LHCN-M2 (cell line): ENCODE data around the gene AIMP1. TPM values are rescaled to one million over a fixed set of nuclear protein-coding genes. Genes with fewer than 3 reads are reported as not detected.
"Not testable (repeated sequence)": the region's sequence is repeated elsewhere in the genome, so short reads cannot be mapped to it uniquely, and the experiment has no call there.

Experiments used
- DNase-seq: peaks from one replicate; pipeline ENCODE4 v3.0.0-alpha.2; 2012; ENCODE audit warnings: low read depth
- total RNA-seq: library from RNA; depleted of rRNA; stranded (reverse); fragments of >200 nt; gene quantifications from 2 replicates; pipeline ENCODE4 v1.2.3, GENCODE V29; 2014

AIMP1 gene
- total RNA-seq, 1 experiment from 2014 or later, result 32.0 TPM

DNA sequence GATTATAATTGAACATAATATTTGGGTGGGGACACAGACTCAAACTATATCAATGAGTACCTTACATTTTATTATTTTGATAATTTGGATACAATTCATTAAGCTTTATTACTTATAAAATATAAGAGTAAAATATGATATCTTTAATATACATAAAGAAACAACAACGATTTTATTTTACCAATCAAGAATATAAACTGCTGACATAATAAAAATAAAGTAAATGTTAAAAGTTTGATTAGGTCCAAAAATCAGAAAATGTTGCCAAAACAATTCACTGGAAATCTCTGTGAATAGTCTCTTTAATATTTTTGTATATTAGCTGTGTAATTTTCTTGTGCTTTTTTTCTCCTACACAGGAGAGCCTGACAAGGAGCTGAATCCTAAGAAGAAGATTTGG is 30.8 kb downstream of the AIMP1 start:
- DNase-seq, result no peak

DNA sequence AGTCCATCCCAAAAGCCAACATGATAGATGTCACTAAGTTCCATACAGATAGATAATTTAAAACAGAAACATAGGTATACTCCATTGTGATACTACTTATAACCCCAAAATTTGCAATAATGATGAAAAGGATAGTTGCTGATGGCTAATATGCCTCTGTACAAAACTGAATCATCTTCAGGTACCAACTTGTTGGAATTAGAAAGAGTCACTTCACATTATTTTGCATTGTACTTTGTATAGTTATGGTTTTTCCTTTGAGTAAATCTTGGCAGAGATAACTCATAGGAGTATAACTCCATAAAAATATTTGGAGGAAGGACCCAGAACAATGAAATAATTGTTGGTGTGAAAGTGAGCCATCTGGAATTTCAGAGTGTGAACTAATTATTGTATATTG is 34.7 kb downstream of the AIMP1 start:
- DNase-seq, result no peak

DNA sequence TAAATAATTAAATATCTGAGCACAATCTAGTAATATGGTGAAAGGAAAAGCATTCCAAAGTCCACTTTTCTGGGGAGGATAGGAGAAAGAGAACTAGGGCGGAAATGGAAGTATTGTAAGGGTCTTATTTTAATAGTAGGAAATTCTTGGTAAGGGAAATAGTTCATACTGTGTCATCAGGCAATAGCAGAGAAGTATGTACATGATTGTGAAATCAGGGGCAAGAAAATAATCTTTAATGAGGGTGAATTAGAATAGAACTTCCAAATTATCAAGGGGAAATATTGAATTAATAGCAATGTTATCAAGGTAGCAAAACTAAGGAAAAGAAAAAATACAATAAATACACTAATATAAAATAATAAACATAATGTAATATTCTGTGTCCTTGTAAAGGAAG is 37.4 kb downstream of the AIMP1 start:
- no peak for DNase-seq

DNA sequence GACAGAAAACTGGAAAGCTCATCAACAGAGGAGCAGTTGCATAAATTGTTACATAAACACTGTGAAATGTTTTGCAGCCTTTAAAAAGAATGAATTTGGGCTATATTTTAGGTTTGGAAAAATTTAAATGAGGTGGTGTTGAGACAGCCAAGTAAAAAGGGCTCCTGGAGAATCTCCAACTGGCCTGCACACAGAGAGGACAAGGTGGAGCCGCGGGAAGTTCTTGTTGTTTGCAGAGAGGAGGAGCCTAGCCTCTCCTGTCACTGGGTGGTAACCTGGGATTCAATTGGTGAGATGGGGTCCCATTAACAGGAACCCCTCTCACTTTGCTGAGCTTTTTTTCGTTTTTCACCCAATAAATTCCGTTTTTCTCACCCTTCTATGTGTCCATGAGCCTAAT is 38.8 kb downstream of the AIMP1 start:
- DNase-seq, result no peak

DNA sequence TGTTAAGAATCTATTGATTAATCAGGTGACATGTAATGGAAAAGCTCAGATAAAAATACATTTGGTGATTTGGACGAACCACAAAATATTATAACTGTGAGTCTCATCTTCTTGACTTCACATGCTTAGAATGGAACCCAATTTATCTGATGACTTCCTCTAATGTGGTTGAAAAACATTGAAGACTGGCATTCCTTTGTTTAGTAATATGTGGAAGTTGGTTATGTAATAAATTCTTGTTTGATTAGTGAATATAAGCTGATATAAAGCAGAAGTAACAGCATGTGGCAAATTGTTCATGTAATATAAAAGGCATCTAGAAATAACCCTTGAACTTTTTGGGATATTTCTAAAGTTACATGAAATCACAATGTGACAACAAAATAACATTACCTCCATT is 42.5 kb downstream of the AIMP1 start:
- peak; percentile 72 for DNase-seq

DNA sequence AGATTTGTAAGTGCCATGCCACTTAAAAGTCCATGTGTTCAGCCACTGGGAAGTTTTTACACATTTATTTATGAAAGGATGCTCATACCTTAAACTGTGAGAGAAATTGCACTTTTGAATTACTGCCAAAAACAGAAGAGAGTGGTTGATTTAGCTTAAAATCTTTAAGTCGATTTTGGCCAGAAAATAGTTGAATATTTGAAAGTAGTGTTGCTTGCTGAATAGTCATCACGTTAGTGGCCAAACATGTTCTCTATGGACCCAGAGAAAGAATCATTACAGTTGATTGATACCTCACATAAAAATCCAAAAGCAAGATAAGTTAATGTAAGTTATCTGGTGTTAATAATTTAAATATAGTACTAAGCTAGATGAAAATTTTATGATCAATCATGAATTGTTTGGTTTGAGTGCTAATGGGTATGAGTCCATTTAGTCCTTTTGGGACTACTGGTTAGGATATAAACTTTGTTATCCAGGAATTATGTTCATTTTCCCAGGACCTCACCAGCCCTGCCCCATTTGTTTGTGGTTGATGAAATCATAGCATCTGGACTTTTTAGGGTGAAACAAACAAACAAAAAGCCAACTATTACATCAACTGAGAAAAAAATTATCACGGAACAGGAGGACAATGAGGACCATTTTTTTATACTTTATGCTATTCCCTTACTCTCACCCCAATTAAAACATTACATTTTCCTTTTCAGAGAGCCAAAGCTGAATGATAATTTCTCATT is 45.9 kb downstream of the AIMP1 start:
- peak; percentile 44 for DNase-seq

DNA sequence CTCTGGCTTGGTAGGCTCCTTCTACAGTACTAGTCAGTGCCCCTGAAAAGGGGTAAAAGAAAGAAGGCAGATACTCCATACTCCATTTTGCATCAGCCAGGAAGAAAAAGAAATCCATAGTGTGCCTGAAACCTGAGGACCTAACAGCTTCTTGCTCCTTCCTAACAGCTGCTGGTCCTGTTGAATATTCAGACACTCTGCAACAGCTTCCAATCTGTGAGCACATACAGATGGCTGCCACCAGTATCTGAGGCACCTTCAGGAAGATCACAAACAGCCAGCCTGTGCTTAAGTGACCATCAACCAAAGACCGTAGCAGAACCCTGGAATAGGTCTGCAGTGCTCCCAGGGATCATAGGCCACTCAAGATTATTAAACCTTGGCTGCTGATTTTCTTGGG is 47.9 kb downstream of the AIMP1 start:
- peak; percentile 28 for DNase-seq

DNA sequence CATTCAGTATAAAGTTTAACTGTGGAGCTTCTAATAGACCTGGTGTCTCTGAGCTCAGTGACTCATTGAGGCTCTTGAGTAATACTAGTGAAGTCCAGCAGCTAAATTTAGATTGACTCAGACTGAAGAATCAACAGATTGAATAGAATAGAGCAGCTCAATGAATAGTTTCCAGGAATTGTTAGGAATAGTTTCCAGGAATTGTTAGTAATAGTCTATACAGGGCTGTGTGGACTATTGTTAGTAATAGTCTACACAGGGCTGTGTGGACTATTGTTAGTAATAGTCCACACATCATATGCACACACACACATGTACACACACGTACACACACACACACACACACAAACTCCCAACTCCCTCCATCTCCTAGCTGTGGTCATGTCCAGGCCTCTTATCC is 49.3 kb downstream of the AIMP1 start:
- DNase-seq, result peak; percentile 89

DNA sequence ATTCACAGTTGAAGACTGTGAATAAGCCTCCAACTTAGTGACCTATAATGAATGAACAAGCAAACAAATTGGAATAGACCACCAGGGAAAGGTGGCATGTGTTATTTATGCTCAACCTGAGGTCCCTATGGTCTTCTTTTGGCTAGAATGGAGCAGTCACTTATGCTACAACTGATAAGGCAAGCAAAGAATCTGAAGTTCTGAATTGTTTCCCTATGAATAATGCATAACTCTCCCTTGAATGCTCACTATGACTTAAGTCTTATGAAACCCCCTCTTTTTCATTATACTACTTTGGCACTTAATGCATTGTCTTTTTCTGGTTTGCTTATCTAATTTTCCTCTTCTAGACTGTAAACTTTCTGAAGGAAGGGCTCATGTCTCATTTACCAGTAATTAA is 49.7 kb downstream of the AIMP1 start:
- no peak for DNase-seq

DNA sequence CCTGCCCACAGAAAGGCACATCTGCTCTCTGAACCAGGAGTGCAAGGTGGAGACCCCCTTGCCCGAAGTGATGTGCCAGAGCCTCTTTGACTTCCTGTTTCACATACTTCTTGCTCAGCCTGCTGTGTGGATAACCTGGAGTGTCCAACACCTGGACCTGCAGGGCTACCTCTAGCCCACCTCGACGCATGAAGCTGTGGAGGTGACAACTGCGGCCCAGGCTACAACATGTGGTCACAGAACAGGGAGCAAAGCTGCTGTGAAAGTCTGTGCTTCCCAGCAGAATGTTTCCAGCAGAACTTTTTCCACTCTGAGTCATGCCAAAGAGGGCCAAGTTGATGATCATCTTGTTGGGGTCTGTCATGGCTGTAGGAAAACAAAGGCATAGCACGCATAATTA is 50.7 kb downstream of the AIMP1 start:
- DNase-seq, result no peak

DNA sequence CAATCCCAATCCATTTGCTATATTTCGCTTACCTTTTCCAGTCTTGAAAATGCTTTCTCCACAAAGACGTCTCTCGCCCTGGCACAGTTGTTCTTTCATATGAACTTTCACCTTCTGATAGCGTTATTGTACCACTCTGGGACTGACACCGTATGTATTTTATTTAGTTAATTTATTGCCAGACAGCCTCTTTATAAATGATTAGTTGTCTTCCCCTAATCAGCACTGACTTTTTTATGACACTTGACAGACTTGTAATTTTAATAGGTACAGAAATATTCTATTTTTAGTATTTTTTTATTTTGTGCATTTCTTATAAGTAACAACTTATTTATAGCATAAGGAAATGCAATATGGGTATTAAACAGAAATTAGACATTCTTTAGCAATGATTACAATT is 52.3 kb downstream of the AIMP1 start, which contains the start of gene GIMD1:
Gene GIMD1, minus strand, starts transcription at position 101 of the 400 bp plus-strand sequence. CDS start 1,343 bp downstream, outside the sequence.
- no peak for DNase-seq

DNA sequence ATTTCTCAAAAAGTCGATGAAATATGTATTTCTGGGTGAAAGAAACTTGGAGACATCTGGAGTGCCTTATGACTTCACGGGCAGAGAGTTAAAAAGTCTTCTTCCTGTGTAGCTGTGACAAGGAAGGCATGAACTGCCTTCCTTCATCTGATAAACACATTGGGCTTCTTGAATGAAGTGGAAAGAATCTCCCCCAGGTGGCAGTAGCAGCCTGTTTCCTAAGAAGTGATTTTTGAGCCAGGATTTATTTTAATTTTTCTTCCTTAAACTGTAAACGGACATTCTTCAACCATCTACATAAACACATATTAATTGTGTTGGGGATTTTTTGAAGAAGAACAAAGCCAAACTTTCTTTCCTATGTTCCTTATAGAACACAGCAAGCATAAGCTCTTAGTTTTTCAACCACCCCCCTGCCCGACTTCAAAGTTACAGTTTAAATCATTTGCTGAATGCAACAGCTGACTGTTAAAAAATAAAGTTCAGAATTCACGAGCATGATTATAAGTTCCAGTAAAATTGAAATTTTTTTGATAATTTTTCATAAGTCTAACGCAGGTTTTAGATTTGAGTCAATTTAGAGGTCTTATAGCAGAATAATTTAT is 53.2 kb downstream of the AIMP1 start:
- peak; percentile 75 for DNase-seq

DNA sequence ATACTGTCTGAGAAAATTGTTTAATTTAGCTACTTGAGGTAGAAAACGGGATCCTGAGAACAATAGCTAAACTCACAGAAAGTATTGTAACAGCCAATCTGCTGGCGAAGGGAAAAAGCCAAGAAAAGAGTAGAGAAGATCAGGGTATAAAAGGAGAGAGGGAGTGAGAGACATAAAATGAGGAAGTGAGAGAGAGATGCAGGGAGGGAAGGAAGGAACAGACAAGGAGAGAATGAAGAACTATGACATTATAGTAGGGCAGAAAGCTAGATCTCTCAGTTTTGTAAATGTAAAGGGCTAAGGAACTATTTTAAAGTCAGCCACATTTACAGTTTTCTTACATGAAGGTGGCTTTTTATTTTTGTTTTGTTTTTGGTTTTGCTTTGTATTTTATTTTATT is 53.9 kb downstream of the AIMP1 start:
- DNase-seq, result no peak

DNA sequence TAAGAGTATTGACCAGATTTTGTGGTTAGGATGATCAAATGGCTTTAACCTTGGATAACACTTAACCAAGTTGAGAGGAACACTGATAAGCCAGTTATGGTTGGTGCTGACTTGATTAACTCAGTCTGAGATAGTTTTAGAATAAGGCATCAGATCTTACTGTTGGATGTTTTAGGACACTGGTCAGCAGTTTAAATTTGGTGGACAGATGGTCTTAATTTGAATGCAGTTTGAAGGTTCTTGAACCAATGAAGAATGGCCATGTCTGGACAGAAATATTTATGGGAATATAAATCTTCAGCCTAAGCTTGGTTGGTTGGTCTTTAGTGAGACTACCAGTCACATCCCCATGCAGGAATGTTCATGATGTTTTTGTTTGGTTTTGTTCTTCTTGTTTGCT is 54.8 kb downstream of the AIMP1 start:
- no peak for DNase-seq

DNA sequence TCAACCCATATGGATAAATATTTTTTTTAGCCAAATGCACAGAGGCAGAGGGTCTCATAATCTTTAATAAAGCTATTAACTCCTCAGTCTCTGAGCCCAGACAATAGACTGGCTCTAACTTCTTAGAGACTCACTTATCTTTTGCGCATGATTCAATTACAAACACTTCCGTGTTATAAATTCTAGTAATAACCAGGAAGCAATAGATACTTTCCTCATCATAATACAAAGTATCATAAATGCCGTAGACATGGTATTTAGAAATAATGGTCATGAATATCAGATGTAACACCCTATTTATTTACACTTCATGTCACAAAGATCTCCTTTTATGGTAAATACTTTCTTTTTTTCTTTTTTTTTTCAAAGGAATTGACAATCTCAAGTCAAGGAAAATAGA is 56.7 kb downstream of the AIMP1 start:
- no peak for DNase-seq

DNA sequence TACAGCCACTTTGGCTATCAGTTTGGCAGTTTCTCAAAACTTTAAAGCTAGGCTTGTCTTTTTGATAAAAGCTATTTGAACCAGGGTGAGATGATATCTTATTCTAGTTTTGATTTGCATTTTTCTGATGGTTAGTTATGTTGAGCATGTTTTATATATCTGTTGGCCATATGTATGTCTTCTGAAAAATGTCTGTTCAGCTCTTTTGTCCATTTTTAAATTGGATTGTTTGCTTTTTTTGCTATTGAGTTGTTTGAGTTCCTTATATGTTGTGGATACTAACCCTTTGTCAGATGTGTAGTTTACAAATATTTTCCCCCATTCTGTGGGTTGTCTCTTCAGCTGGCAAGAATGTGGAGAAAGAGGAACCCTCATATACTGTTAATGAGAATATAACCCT is 63.8 kb downstream of the AIMP1 start:
- no peak for DNase-seq

DNA sequence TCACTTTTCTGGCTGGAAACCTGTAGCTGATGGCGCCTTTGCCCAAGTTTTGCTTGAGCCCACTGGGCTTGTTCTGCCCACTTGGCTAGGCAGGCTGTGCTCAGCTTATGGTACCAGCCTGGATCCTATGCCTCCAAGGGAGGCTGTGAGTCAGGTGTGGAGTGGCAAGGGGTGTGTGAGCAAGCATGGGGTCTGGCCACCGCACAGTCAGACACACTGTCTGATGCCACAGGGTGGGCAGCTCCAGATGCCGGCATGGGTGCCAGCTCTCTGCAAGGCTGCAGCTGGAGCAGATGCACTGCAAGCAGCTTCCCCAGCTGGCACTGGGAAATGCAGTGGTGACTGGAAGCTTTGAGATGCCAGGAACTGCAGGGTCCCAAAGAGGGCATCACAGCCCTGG is 68.5 kb downstream of the AIMP1 start:
- DNase-seq, result no peak

DNA sequence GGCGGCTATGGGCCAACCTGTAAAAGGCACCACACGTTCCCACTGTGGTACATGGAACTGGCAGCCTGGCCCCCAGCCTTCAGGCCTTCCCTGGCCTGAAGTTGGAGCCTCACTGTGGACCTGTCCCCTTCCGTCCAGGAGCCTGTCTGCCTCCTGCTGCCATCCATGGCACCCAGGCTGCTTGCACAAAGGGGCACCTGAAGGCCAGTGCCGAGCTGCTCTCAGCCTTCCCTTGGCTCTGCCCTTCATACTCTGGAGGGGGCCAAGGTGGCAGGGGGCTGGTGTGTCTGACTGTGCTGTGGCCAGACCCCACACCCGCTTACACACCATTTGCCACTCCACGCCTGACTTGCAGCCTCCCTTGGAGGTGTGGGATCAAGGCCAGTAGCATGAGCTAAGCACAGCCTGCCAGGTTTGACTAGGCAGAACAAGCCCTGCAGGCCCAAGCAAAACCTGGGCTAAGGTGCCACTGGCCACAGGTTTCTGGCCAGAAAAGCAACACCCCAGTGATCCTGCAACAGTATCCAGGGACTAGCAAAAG is 69.6 kb downstream of the AIMP1 start:
- DNase-seq, result no peak

DNA sequence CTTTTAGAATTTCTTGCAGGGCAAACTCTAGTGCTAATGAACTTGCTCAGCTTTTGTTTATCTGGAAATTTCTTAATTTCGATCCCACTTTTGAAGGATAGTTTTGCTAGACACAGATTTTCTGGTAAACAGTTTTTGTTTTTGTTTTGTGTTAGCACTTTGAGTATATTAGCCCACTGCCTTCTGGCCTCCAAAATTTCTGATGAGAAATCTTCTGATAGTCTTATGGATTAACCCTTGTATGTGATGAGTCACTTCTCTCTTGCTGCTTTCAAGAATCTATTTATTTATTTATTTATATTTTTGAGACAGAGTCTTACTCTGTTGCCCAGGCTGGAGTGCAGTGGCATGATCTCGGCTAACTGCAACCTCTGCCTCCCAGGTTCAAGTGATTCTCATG is 79.2 kb downstream of the AIMP1 start:
- DNase-seq, result no peak

DNA sequence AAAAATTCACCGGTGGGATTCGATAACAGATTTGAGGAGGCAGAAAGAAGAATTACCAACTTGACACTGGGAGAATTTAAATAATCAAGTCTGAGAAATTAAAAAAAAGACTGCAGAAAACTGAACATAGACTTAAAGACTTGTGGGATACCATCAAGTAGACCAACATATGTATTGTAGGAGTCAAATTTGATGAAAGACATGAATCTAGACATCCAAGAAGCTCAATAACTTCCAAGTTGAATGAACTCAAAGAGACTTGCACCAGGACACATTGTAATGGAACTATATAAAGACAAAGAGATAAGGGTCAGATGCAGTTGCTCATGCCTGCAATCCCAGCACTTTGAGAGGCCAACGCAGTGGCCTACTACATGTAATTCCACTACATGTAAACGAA is 82.5 kb downstream of the AIMP1 start:
- not testable (repeated sequence) for DNase-seq
